Measurements from ENCODE around the gene SUPT4H1. TPM values are rescaled to one million over a fixed set of nuclear protein-coding genes. Genes with fewer than 3 reads are reported as not detected.

Gene SUPT4H1
- 107 and 109 TPM in 2 replicates for total RNA-seq (2021)
- long read RNA-seq, transcript SUPT4H1-202 (5 exons, 1,643 nt) = minor isoform, 10 of 46 reads
- long read RNA-seq, transcript SUPT4H1-201 (5 exons, 1,489 nt) = major isoform, 33 of 46 reads
- long read RNA-seq, partial matches to known transcripts = 0 of 46 reads
- long read RNA-seq, other reads (novel, unspliced or antisense) = 2 of 46 reads

DNA sequence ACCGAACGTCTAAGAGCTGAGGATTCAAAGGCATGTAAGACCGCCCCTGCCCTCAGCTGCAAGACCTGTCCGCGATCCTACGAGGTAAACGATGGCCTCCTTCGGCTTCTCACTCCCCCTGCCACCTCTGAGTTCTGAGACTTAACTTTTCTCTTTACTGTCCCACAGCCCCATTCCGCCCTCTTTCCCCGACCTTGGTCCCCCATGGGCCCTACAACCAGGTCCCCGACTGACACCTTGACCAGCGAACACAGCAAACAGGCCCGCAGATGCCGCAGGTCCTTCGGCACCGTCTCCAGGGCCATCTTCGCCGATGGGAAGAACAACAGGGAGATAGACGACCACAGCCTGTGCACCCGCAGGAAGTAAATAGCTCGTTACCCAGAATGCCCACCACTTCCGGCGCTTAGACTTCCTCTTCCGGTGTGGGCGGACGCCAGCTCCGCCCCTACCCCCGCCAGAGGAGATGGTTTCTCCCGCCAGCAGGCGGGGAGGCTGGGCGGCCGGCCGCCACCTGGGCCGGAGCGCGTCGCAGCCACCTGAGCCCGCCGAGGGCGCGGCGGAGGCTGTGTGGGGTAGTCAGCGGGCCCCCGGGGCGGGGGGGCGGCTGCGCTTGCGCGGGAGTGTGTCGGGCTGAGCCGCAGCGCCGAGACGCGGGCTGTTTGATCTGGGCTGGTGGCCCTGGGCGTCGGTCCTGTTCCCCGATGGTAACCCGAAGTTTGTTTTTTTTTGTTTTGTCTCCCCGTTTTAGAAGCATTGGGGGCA is at the start of gene SUPT4H1:
Gene SUPT4H1, minus strand, starts transcription at position 371 of the 765 bp plus-strand sequence. Its CDS starts 66 bp downstream, at position 305.
- Histone ChIP-seq H2BK5ac (ENCODE audit: insufficient read length, low read length) (peak within 1 kb of the TSS; percentile 44), H4K91ac (ENCODE audit: insufficient read length, low read depth, low read length) (no peak within 1 kb of the TSS), H4K8ac (replicated peaks; ENCODE audit: insufficient read length, low read depth, low read length) (peak within 1 kb of the TSS; percentile 79), H3K56ac (ENCODE audit: insufficient read length, low read depth, low read length) (no peak within 1 kb of the TSS), H3K27me3 (ENCODE audit: insufficient read depth, low read length) (no peaks in the 10 kb centered on the region), H2BK12ac (ENCODE audit: insufficient read length, low read depth, low read length) (no peak within 1 kb of the TSS), H3K23me2 (ENCODE audit: insufficient read length, low read depth, low read length, poor library complexity, severe bottlenecking) (peaks cover 10% of the 10 kb centered on the region), H2BK15ac (ENCODE audit: low read depth, low read length) (no peak within 1 kb of the TSS), H2AK5ac (ENCODE audit: insufficient read length, low read length) (no peak within 1 kb of the TSS), H3K9me3 (ENCODE audit: control insufficient read depth, low read depth, low read length) (no peaks in the 10 kb centered on the region), H3K4me2 (ENCODE audit: insufficient read depth, insufficient read length, low read length) (peak within 1 kb of the TSS; percentile 99), H2BK120ac (ENCODE audit: low read depth, low read length, poor library complexity, severe bottlenecking) (no peak within 1 kb of the TSS), H3K18ac (ENCODE audit: insufficient read length, low read depth, low read length) (peak within 1 kb of the TSS; percentile 90), H3K4ac (ENCODE audit: low read depth, low read length) (no peak within 1 kb of the TSS), H2AFZ (ENCODE audit: low read length) (no peak within 1 kb of the TSS), H3K23ac (ENCODE audit: insufficient read length, low read depth, low read length) (no peak within 1 kb of the TSS), H3K27ac (ENCODE audit: insufficient read length, low read depth, low read length) (peak within 1 kb of the TSS; percentile 18), H3K9ac (ENCODE audit: extremely low read depth, insufficient read length, low read length) (peak within 1 kb of the TSS; percentile 96), H4K5ac (ENCODE audit: insufficient read length, low read depth, low read length) (peak within 1 kb of the TSS; percentile 27), H3K14ac (ENCODE audit: insufficient read depth, low read length) (peak within 1 kb of the TSS; percentile 81), H3T11ph (ENCODE audit: low read length) (no peak within 1 kb of the TSS), H3K79me2 (ENCODE audit: insufficient read depth, low read length) (peaks cover 5% of the 10 kb centered on the region; the same call in 1 of the 2 replicates), H2BK20ac (ENCODE audit: low read depth, low read length, poor library complexity, severe bottlenecking) (no peak within 1 kb of the TSS), H3K4me1 (ENCODE audit: insufficient read depth, low read length) (no peaks in the 10 kb centered on the region), H3K79me1 (ENCODE audit: insufficient read depth, low read depth, low read length, poor library complexity, severe bottlenecking) (peaks cover 2% of the 10 kb centered on the region), H4K20me1 (ENCODE audit: control insufficient read depth, insufficient read depth, insufficient read length) (no peaks in the 10 kb centered on the region)
- Mint-ChIP-seq H3K36me3 (ENCODE audit: insufficient read depth in 1 of 3, low read depth in 3 of 3) (peaks cover 22 to 40% (median 37%) of the 10 kb centered on the region in 3 experiments), H3K27me3 (ENCODE audit: low read depth) (peaks cover 5% of the 10 kb centered on the region; the same call in 1 of the 2 replicates), H3K4me3 (peak within 1 kb of the TSS; percentile 100), H3K27ac (peak within 1 kb of the TSS; percentile 98 to 100 (median 99)), H3K4me1 (peaks cover 12 to 15% of the 10 kb centered on the region in 2 experiments), H3K9me3 (no peaks in the 10 kb centered on the region)
- peak; percentile 98 for DNase-seq
- WGBS (ENCODE audit: extremely low coverage, insufficient read length, low lambda C conversion rate) = no CpG with 5 or more reads among the region's 60 CpGs
- no peak for TF ChIP-seq CTCF (conservative IDR thresholded peaks at IDR 0.05)

Data from H9 (cell line).